Astrocyte (in vitro differentiated cells and primary cell): ENCODE data around the gene TNPO3. TPM values are rescaled to one million over a fixed set of nuclear protein-coding genes. Genes with fewer than 3 reads are reported as not detected.

ENCODE experiments used
- DNase-seq: peaks from one replicate; pipeline ENCODE4 v3.0.0-alpha.2; 2010; ENCODE audit warnings: low read depth
- FAIRE-seq: peaks from 2 replicates; lab custom pipeline; 2011; peaks lifted over from hg19 to GRCh38; lab: Jason Lieb, UNC
- H2AFZ ChIP-seq: 2 replicates; pipeline ENCODE4 v1.6.0; 2012; ENCODE audit warnings: low read depth, low read length, inconsistent platforms
- H3K27ac ChIP-seq: 2 replicates; pipeline ENCODE4 v1.5.1; 2011; ENCODE audit warnings: low read depth, low read length, inconsistent platforms
- H3K27me3 ChIP-seq: 2 replicates; pipeline ENCODE4 v1.6.0; 2011; ENCODE audit warnings: low read length, inconsistent platforms; ENCODE audit not compliant: insufficient read depth
- H3K36me3 ChIP-seq: 2 replicates; pipeline ENCODE4 v1.5.1; 2011; ENCODE audit warnings: low read length, inconsistent platforms; ENCODE audit not compliant: insufficient read depth
- H3K4me1 ChIP-seq: 2 replicates; pipeline ENCODE4 v1.5.1; 2011; ENCODE audit warnings: low read length, inconsistent platforms; ENCODE audit not compliant: insufficient read depth
- H3K4me2 ChIP-seq: 2 replicates; pipeline ENCODE4 v1.6.0; 2012; ENCODE audit warnings: low read length, inconsistent platforms
- H3K4me3 ChIP-seq: 2 replicates; pipeline ENCODE4 v1.5.1; 2011; ENCODE audit warnings: low read depth, mild to moderate bottlenecking, low read length, inconsistent platforms; ENCODE audit not compliant: insufficient read depth
- H3K79me2 ChIP-seq: 2 replicates; pipeline ENCODE4 v1.6.0; 2012; ENCODE audit warnings: mild to moderate bottlenecking, low read length, inconsistent platforms; ENCODE audit not compliant: insufficient read depth
- H3K9ac ChIP-seq: 2 replicates; pipeline ENCODE4 v1.6.0; 2012; ENCODE audit warnings: mild to moderate bottlenecking, low read length, inconsistent platforms
- H3K9me3 ChIP-seq: 2 replicates; pipeline ENCODE4 v1.5.1; 2012; ENCODE audit warnings: low read depth, mild to moderate bottlenecking, low read length, inconsistent platforms; ENCODE audit not compliant: insufficient read depth
- H4K20me1 ChIP-seq: 2 replicates; pipeline ENCODE4 v1.6.0; 2012; ENCODE audit warnings: low read length, inconsistent platforms; ENCODE audit not compliant: insufficient read depth
- H3K27ac Mint-ChIP-seq: one replicate; pipeline ENCODE4 v1.8.0; 2021; ENCODE audit warnings: mild to moderate bottlenecking, mixed read lengths; ENCODE audit not compliant: unreplicated experiment
- H3K27me3 Mint-ChIP-seq: one replicate; pipeline ENCODE4 v1.8.0; 2021; ENCODE audit warnings: low read depth, mixed read lengths; ENCODE audit not compliant: unreplicated experiment
- H3K36me3 Mint-ChIP-seq: one replicate; pipeline ENCODE4 v1.8.0; 2021; ENCODE audit warnings: low read depth, mixed read lengths; ENCODE audit not compliant: unreplicated experiment
- H3K4me1 Mint-ChIP-seq: one replicate; pipeline ENCODE4 v1.8.0; 2021; ENCODE audit warnings: low read depth, mixed read lengths; ENCODE audit not compliant: unreplicated experiment
- H3K4me3 Mint-ChIP-seq: one replicate; pipeline ENCODE4 v1.8.0; 2021; ENCODE audit warnings: mild to moderate bottlenecking, moderate library complexity, mixed read lengths; ENCODE audit not compliant: unreplicated experiment
- H3K9me3 Mint-ChIP-seq: one replicate; pipeline ENCODE4 v1.8.0; 2021; ENCODE audit warnings: mild to moderate bottlenecking, mixed read lengths; ENCODE audit not compliant: unreplicated experiment
- CTCF ChIP-seq: IDR thresholded peaks from 2 replicates; pipeline ENCODE4 v1.5.1; 2011; ENCODE audit warnings: low read depth, mild to moderate bottlenecking, inconsistent platforms, low read length, moderate library complexity; ENCODE audit not compliant: insufficient read depth
- EZH2 ChIP-seq: IDR thresholded peaks from 2 replicates; pipeline ENCODE4 v1.6.1; 2012; ENCODE audit warnings: mild to moderate bottlenecking, low read length, inconsistent platforms; ENCODE audit not compliant: insufficient read depth
- total RNA-seq: library from RNA; stranded (reverse); gene quantifications from 2 replicates; pipeline ENCODE4 v1.2.1, GENCODE V29; 2021

The TNPO3 gene
- total RNA-seq, 1 donor from 2014 or later, result 49.2 TPM

- Mint-ChIP-seq H3K36me3 (no peaks in the 10 kb centered on the region), H3K4me3 (no peak overlapping the region), H3K27me3 (peaks cover 9% of the 10 kb centered on the region), H3K9me3 (no peaks in the 10 kb centered on the region), H3K27ac (no peak overlapping the region), H3K4me1 (no peaks in the 10 kb centered on the region)
- H3K4me2 ChIP-seq, result no peak overlapping the region
- H4K20me1 ChIP-seq, result no peaks in the 10 kb centered on the region
- DNase-seq (no peak), FAIRE-seq (no peak)
- no peaks in the 10 kb centered on the region for H3K9me3 ChIP-seq
- no peaks in the 10 kb centered on the region for H3K79me2 ChIP-seq
- H3K9ac ChIP-seq, result no peak overlapping the region
- peaks cover 3% of the 10 kb centered on the region for H3K27me3 ChIP-seq
- H3K27ac ChIP-seq, result no peak overlapping the region
- H3K4me3 ChIP-seq, result no peak overlapping the region
- H3K36me3 ChIP-seq, result no peaks in the 10 kb centered on the region
- H2AFZ ChIP-seq, result no peak overlapping the region
- TF ChIP-seq EZH2 (no peak), CTCF (no peak)
- no peaks in the 10 kb centered on the region for H3K4me1 ChIP-seq
Observed at GRCh38 chr7:129078455-129078854, 23.5 kb upstream of the TNPO3 start.

GRCh38 chr7:129076886-129077285 is 22.0 kb upstream of the TNPO3 start:
- H3K36me3 ChIP-seq, result no peaks in the 10 kb centered on the region

More at GRCh38 chr7:129076886-129077285, 22.0 kb upstream of the TNPO3 start:
- Histone ChIP-seq H3K4me1 (no peaks in the 10 kb centered on the region), H4K20me1 (no peaks in the 10 kb centered on the region), H3K9me3 (no peaks in the 10 kb centered on the region), H2AFZ (no peak overlapping the region), H3K79me2 (no peaks in the 10 kb centered on the region), H3K27ac (no peak overlapping the region), H3K4me3 (no peak overlapping the region), H3K4me2 (no peak overlapping the region), H3K9ac (no peak overlapping the region), H3K27me3 (no peaks in the 10 kb centered on the region)
- no peak for DNase-seq
- H3K27ac Mint-ChIP-seq, result no peak overlapping the region
- H3K9me3 Mint-ChIP-seq, result no peaks in the 10 kb centered on the region
- peaks cover 9% of the 10 kb centered on the region for H3K27me3 Mint-ChIP-seq
- TF ChIP-seq EZH2, result no peak
- TF ChIP-seq CTCF, result no peak
- H3K36me3 Mint-ChIP-seq, result no peaks in the 10 kb centered on the region
- H3K4me1 Mint-ChIP-seq, result no peaks in the 10 kb centered on the region
- H3K4me3 Mint-ChIP-seq, result no peak overlapping the region
- FAIRE-seq, result no peak
